IPS-20b (cell line): Measurements from ENCODE around the gene UGCG.
"Not testable (repeated sequence)": the region's sequence is repeated elsewhere in the genome, so short reads cannot be mapped to it uniquely, and the experiment has no call there.

Source experiments
- H3K27ac ChIP-seq: one replicate; pipeline ENCODE4 v1.5.1; 2013; ENCODE audit warnings: low read length
- H3K27me3 ChIP-seq: 2 replicates; pipeline ENCODE4 v1.6.1; 2013; ENCODE audit warnings: mild to moderate bottlenecking, low read length, inconsistent platforms; ENCODE audit not compliant: insufficient read depth
- H3K36me3 ChIP-seq: 2 replicates; pipeline ENCODE4 v1.6.1; 2013; ENCODE audit warnings: low read depth, mild to moderate bottlenecking, inconsistent platforms, low read length, moderate library complexity; ENCODE audit not compliant: insufficient read depth
- H3K4me1 ChIP-seq: 2 replicates; pipeline ENCODE4 v1.6.1; 2013; ENCODE audit warnings: mild to moderate bottlenecking, control low read depth, inconsistent platforms, low read length, moderate library complexity; ENCODE audit not compliant: insufficient read depth
- H3K4me3 ChIP-seq: 2 replicates; pipeline ENCODE4 v1.5.1; 2013; ENCODE audit warnings: mild to moderate bottlenecking, low read length, inconsistent platforms
- H3K9ac ChIP-seq: 2 replicates; pipeline ENCODE4 v1.6.1; 2013; ENCODE audit warnings: low read depth, mild to moderate bottlenecking, inconsistent platforms, low read length, moderate library complexity
- H3K9me3 ChIP-seq: 2 replicates; pipeline ENCODE4 v1.6.1; 2013; ENCODE audit warnings: mild to moderate bottlenecking, low read depth, low read length, inconsistent platforms; ENCODE audit not compliant: insufficient read depth

Gene UGCG

DNA sequence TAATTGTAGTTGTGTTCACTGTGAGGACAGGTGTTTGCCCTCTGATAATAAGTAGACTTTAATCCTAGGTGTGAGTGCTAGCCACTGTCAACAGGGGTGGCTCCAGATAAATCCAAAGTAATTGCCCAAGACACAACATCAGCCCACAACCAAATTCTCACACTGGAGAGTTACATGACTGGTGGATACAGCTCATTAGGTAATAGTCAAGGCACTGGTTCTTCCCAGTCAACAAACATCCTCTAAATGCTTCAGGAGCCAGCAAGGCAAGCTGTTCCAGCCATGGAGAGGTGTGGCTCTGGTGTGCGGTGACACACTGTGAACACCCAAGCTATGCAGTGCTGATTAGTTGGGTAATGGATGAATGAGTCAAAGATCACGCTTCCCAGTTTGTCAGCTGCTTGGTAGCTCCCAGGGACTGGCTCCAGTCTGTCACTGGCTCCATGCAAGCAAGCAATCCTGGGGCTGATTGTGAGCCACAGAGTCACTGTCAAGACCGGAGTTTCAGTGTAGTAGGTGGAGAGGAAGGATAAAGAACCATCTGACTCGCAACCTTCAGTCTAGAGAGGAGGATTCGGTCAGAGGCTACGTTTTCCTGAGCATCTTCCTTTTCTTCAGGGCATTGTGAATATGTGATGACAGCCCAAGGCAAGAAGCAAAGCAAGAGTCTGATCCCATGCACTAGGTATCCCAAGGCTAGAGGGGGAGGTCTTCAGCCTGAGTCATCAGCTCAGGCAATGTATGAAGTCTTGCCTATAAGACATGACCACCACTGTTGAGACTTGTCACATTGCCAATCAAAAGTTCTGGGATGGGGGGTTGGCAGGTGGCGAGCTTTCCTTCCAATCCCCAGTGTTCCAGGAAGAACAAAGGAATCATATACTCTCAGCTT is 63.1 kb downstream of the UGCG start:
- H3K36me3 ChIP-seq, result no peaks in the 10 kb centered on the region
- no peaks in the 10 kb centered on the region for H3K4me1 ChIP-seq
- H3K9ac ChIP-seq, result no peak overlapping the region
- no peaks in the 10 kb centered on the region for H3K27me3 ChIP-seq
- H3K9me3 ChIP-seq, result no peaks in the 10 kb centered on the region
- H3K4me3 ChIP-seq, result no peak overlapping the region
- H3K27ac ChIP-seq, result no peak overlapping the region

DNA sequence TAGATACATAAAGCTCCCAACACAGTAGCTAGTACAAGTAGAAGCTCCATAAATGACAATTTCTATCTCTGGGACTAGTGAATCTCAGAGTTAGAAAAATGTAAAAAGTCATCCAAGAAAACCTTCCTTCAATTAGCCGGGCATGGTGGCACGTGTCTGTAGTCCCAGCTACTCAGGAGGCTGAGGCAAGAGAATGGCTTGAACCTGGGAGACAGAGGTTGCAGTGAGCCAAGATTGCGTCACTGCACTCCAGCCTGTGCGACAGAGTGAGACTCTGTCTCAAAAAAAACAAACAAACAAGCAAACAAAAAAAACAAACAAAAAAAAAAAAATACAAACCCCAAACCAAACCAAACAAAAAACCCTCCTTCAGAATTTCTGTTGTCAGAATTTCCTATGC is 63.9 kb downstream of the UGCG start:
- H3K27me3 ChIP-seq, H3K27ac ChIP-seq, H3K9me3 ChIP-seq, H3K36me3 ChIP-seq, H3K9ac ChIP-seq, H3K4me1 ChIP-seq, H3K4me3 ChIP-seq: not testable (repeated sequence)

DNA sequence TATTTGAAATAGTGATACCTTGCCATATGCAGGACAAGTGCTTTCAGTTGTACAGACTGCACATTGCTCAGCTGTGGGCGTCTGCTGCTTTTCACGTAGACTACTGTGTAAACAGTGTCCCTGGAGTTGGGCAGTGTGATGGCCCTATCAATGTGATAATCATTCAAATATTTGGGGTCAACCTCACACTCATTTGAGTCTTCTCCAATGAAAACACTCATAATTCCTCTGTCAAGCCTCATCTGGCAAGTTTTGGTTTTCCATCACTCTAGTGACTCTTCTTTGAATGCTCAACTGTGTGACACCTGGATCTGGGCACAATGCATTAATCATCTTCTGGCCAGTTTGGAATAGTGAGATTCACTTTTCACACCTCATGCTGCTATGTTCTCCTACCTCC is 64.4 kb downstream of the UGCG start:
- Histone ChIP-seq H3K27ac (no peak overlapping the region), H3K4me3 (no peak overlapping the region), H3K4me1 (no peaks in the 10 kb centered on the region), H3K9ac (no peak overlapping the region), H3K27me3 (no peaks in the 10 kb centered on the region), H3K36me3 (no peaks in the 10 kb centered on the region), H3K9me3 (no peaks in the 10 kb centered on the region)

DNA sequence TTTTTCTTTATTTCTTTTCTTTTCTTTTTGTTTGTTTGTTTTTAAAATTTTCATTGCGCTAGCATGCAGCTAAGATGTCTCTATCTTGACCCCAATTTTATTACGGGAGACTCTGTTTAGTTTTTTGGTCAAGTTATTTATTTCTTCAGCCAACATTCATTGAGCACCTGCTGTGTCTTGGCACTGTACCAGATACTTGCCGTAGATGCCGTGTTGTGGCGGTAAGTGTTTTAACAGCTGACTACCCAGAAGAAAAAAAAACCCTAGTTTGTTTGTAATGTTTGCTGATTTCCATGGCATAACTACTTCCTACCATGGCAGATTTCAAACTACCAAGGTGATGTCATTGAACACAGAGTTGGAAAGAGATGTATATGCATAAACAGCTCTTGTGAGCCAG is 65.0 kb downstream of the UGCG start:
- Histone ChIP-seq H3K27ac (no peak overlapping the region), H3K9ac (no peak overlapping the region), H3K4me1 (no peaks in the 10 kb centered on the region), H3K4me3 (no peak overlapping the region), H3K36me3 (no peaks in the 10 kb centered on the region), H3K9me3 (no peaks in the 10 kb centered on the region), H3K27me3 (no peaks in the 10 kb centered on the region)

DNA sequence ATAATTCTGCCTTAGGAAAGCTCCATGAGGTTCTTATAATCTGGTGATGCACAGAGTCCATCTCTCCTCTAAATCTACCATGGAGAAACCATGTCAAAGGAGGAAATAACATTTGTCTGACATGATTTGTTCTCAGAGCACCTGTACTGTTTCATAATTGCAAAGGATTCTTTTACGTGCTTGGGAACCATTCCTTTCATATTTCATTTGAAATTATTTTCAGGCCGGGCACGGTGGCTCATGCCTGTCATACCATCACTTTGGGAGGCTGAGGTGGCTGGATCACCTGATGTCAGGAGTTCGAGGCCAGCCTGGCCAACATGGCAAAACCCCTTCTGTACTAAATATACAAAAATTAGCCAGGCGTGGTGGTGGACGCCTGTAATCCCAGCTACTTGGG is 65.4 kb downstream of the UGCG start:
- Histone ChIP-seq H3K27me3 (no peaks in the 10 kb centered on the region), H3K9ac (no peak overlapping the region), H3K9me3 (no peaks in the 10 kb centered on the region), H3K27ac (no peak overlapping the region), H3K4me1 (no peaks in the 10 kb centered on the region), H3K36me3 (no peaks in the 10 kb centered on the region), H3K4me3 (no peak overlapping the region)

DNA sequence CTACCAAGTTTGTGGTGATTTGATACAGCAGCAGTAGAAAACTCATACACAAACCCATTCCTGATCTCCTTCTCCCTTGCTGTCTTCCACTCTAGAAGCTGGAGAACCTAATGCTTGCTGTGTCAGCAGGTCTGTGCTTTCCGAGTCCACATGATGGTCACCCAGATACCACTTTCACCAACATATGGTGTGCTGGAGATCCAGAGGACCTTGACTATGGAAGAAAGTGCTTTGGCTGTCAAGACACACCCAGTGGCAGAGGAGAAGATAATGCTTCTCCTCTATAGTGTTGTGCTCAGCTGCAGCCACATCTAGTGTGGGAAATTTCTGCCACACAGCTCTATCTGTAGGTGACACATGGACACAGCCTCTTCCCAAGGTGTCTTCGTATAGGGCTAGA is 67.4 kb downstream of the UGCG start:
- no peak overlapping the region for H3K9ac ChIP-seq
- no peak overlapping the region for H3K4me3 ChIP-seq
- H3K27ac ChIP-seq, result no peak overlapping the region
- H3K27me3 ChIP-seq, result no peaks in the 10 kb centered on the region
- no peaks in the 10 kb centered on the region for H3K36me3 ChIP-seq
- H3K4me1 ChIP-seq, result no peaks in the 10 kb centered on the region
- H3K9me3 ChIP-seq, result no peaks in the 10 kb centered on the region

DNA sequence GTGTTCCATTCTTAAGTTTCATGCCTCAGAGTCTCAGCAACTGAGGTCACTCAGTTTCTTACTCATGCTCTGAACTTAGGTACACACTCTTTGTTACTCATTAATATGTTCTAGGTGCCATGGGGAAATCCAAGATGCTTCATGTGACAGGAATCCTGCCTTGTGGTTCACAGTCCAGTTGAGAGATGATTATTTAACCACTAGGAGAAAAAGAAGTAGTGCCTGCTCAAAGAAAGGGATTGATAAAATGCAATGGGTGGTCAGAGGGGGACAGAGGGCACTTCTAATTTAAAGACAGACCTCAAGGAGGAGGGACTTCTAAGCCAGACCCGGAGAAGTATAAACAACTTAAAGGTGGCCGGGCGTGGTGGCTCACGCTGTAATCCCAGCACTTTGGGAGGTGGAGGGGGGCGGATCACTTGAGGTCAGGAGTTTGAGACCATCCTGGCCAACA is 69.0 kb downstream of the UGCG start:
- Histone ChIP-seq H3K9me3 (no peaks in the 10 kb centered on the region), H3K9ac (no peak overlapping the region), H3K27ac (no peak overlapping the region), H3K36me3 (no peaks in the 10 kb centered on the region), H3K27me3 (no peaks in the 10 kb centered on the region), H3K4me1 (no peaks in the 10 kb centered on the region), H3K4me3 (no peak overlapping the region)

DNA sequence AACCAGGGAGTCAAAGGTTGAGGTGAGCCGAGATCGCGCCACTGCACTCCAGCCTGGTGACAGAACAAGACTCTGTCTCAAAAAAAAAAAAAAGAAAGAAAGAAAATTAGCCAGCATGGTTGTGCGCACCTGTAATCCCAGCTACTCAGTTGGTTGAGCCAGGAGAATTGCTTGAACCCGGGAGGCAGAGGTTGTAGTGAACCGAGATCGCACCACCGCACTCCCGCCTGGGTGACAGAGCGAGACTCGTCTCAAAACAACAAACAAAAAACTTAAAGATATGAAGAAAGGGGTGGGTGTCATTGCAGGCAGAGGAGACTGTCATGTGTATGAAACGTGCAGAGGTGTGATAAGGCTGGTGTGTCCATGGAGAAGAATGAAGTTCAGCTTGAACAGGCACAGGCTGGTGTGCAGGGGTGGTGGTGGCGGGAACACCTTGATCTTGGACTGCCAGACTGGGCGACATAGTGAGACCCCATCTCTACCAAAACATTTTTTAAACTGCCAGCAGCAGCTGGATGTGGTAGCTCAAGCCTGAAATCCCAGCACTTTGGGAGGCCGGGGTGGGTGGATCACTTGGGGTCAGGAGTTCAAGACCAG is 69.6 kb downstream of the UGCG start:
- no peak overlapping the region for H3K27ac ChIP-seq

DNA sequence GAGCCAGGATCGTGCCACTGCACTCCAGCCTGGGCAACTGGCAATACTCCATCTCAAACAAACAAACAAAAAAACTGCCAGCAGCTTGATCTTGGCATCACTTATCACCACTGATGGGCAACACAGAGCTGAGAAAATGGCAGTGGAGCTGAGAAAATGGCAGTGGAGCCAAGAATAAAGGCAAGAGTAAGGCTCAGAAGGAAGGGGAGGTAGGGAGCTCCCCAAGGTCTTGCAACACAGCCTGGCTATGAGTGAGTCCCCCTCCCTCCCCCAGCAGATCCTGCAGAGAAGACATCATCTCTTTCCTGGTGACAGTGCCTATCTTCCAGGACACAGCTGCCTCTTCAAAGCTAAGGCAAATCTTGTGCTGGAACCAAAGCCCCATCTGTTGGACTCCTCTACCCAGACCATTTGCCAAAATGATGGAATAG is 70.3 kb downstream of the UGCG start:
- Histone ChIP-seq H3K27ac (no peak overlapping the region), H3K9ac (no peak overlapping the region), H3K9me3 (no peaks in the 10 kb centered on the region), H3K4me3 (no peak overlapping the region), H3K36me3 (no peaks in the 10 kb centered on the region), H3K27me3 (no peaks in the 10 kb centered on the region), H3K4me1 (no peaks in the 10 kb centered on the region)

More for the DNA sequence above, 69.6 kb downstream of the UGCG start:
- H3K36me3 ChIP-seq, result no peaks in the 10 kb centered on the region
- no peak overlapping the region for H3K9ac ChIP-seq
- no peak overlapping the region for H3K4me3 ChIP-seq
- no peaks in the 10 kb centered on the region for H3K4me1 ChIP-seq
- H3K9me3 ChIP-seq, result no peaks in the 10 kb centered on the region
- no peaks in the 10 kb centered on the region for H3K27me3 ChIP-seq

DNA sequence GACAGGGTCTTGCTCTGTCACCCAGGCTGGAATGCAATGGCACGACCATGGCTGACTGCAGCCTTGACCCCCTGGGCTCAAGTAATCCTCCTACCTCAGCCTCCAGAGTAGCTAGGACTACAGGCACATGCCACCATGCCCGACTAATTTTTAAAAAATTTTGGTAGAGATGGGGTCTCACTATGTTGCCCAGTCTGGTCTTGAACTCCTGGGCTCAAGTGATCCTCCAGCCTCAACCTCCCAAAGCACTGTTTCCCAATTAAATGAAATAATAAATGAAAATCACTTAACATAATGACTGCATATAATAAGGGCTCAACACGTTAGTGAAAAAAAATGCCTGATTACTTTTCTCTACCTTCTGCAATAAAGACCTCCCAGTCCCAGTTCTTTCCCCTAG is 71.0 kb downstream of the UGCG start:
- Histone ChIP-seq H3K36me3 (no peaks in the 10 kb centered on the region), H3K9ac (no peak overlapping the region), H3K9me3 (no peaks in the 10 kb centered on the region), H3K27me3 (no peaks in the 10 kb centered on the region), H3K4me1 (no peaks in the 10 kb centered on the region), H3K4me3 (no peak overlapping the region), H3K27ac (no peak overlapping the region)

DNA sequence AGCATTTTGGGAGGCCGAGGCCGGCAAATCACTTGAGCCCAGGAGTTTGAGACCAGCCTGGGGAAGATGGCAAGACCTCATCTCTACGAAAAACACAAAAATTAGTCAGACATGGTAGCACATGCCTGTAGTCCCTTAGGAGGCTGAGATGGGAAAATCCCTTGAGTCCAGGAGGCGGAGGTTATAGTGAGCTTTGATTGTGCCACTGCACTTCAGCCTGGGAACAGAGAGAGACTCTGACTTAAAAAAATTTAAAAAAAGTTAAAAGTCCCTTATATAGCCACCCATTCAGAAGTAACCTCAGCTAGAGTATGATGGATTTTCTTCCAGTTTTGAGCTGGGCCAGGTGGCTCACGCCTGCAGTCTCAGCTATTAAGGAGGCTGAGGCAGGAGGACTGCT is 72.4 kb downstream of the UGCG start:
- Histone ChIP-seq H3K4me1 (no peaks in the 10 kb centered on the region), H3K4me3 (no peak overlapping the region), H3K9me3 (no peaks in the 10 kb centered on the region), H3K36me3 (no peaks in the 10 kb centered on the region), H3K27me3 (no peaks in the 10 kb centered on the region), H3K27ac (no peak overlapping the region), H3K9ac (no peak overlapping the region)

DNA sequence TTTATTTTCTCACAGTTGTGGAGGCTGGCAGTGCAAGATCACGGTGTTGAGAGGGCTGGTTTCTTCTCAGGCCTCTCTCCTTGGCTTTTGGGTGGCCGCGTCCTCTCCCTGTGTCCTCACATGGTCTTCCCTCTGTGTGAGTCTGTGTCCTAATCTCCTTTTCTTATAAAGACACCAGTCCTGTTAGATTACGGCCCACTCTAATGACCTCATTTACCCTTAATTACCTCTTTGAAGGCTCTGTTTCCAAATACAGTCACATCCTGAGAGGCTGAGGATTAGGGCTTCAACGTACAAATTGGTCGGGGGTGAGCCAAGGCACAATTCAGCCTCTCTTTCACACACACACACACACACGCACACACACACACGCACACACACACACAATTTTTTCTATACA is 73.0 kb downstream of the UGCG start:
- Histone ChIP-seq H3K27ac (no peak overlapping the region), H3K4me1 (no peaks in the 10 kb centered on the region), H3K9ac (no peak overlapping the region), H3K9me3 (no peaks in the 10 kb centered on the region), H3K4me3 (no peak overlapping the region), H3K36me3 (no peaks in the 10 kb centered on the region), H3K27me3 (no peaks in the 10 kb centered on the region)
